Uterus (tissue), 4 donors: ENCODE measurements around the gene TUBB. TPM values are rescaled to one million over a fixed set of nuclear protein-coding genes. Genes with fewer than 3 reads are reported as not detected.

ENCODE experiments used
- DNase-seq, 2 donors: peaks; one replicate each; pipeline ENCODE4 v3.0.0-alpha.2; 2019 to 2020
- H3K27ac ChIP-seq, 2 donors: fragments of 200-600 bp; sonication (generic); 1 replicate in 1 of 2; 2 replicates in 1 of 2; pipeline ENCODE4 v1.5.1; 2016 to 2018
- H3K27me3 ChIP-seq, 2 donors: fragments of 200-600 bp; sonication (generic); one replicate each; pipeline ENCODE4 v1.5.1; 2018 to 2019; ENCODE audit warnings: control low read depth in 1 of 2
- H3K36me3 ChIP-seq, 2 donors: fragments of 200-600 bp; sonication (generic); one replicate each; pipeline ENCODE4 v1.5.1; 2019; ENCODE audit warnings: control low read depth in 1 of 2
- H3K4me1 ChIP-seq, 2 donors: fragments of 200-600 bp; sonication (generic); one replicate each; pipeline ENCODE4 v1.5.1; 2018 to 2019; ENCODE audit warnings: control low read depth in 1 of 2
- H3K4me3 ChIP-seq, 2 donors: fragments of 200-600 bp; sonication (generic); 1 replicate in 1 of 2; 2 replicates in 1 of 2; pipeline ENCODE4 v1.5.1; 2018 to 2019; ENCODE audit warnings: mild to moderate bottlenecking in 1 of 2
- H3K9me3 ChIP-seq, 2 donors: fragments of 200-600 bp; sonication (generic); one replicate each; pipeline ENCODE4 v1.5.1; 2019; ENCODE audit warnings: control low read depth in 1 of 2
- POLR2A ChIP-seq, 2 donors: fragments of 450-650 bp; IDR thresholded peaks; one replicate each; pipeline ENCODE4 v1.6.1; 2016; ENCODE audit warnings: antibody characterized with exemption in 2 of 2, mild to moderate bottlenecking in 1 of 2, moderate library complexity in 1 of 2
- intact Hi-C: fragments of 100-400 bp; cut with DNase I; formaldehyde crosslinking; loops from one replicate; pipeline ENCODE4 v1.15.1; 2023; ENCODE audit warnings: low total_unique reads
- total RNA-seq, 4 donors: library from RNA; depleted of rRNA in 3 of 4; stranded (reverse); fragments of >200 nt in 3 of 4; gene quantifications; one replicate each; pipeline versions ENCODE4 v1.1.0 to v1.2.4, GENCODE V29; 2014 to 2023
- TF ChIP-seq, protein P1 (sequence below), 4 experiments: fragments of 200-600 bp in 2 of 4; fragments of 450-650 bp in 2 of 4; sonication (generic) in 2 of 4; IDR thresholded peaks; one replicate each; pipeline ENCODE4 v1.5.1; 2016 to 2019; ENCODE audit warnings: antibody characterized with exemption in 4 of 4, mild to moderate bottlenecking in 2 of 4, moderate library complexity in 1 of 4
- donor health status: DM: yes; HTN: yes; CAD: no.

TUBB gene
- total RNA-seq, 4 donors from 2014 or later: 130 to 426 (median 290) TPM

DNA sequence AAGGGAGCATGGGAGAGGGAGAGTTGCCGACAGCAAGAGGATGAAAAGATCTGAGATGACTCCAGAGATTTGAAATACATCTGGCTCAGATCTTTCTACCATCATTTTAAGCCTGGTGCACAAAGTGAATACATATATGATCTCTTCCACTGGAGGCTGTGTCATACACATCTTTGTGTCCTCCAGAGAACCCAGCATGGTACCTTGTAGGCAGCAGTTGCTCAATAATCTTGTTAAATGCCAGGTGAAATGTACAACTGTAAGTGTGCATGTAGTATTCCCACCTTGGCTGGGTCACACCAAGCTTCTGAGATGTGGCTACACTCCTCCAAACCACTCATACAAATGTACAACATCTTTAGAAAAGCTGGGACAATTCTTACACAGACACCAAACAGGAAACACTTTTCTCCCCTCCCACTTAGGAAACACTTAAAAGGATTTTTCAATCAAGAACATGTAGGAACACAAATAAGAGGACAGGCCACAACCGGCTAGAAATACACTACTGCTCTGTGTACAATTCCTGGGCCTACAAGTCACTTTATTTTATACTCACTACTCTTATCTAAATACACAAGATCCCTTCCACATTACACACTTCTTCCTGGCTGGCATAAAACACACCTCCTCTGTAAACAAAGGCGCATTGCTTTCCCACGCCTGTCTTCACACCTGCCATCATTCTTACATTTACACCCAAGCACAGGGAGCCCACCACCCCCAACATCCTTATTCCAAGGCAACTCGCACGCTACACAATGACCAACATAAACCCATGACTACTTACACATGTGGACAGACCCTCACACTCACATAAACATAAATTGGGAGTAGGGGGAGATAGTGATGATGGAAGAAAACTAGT is 28.0 kb downstream of the TUBB start:
- H3K4me3 ChIP-seq: no peak overlapping the region

DNA sequence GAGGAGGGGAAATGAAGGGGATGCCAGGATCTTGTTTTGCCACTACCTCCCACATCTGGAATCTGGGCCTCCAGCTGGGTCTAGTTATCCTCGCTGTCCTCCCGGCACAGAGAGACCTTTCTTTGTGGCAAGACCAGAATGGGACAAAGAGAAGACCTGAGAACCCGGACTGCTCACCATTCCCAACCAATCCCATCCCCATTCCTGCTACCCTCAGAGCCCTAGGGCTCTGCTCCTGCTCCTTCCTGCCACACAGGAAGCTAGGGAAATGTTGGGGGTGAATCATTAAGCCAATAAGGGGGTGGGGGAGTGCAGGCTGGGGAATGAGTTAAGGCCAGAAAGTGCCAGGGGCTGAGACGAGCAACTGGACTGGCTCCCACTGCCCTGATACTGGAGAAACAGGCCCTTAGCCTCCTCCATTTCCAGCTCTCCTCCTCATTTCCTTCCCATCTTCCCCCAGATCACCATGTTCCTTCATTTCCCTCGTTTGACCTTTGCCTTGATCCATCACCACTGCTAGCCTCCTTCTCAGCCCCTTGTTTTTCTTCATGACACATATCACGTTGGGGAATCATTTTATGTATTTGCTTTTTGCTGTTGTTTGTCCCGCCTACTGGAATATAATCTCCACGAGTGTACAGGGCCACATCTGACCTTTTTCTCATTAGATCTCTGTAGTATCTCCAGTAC is 28.8 kb downstream of the TUBB start:
- Histone ChIP-seq H3K27ac (peak overlapping the region; percentile 60 to 80), H3K36me3 (no peaks in the 10 kb centered on the region), H3K4me3 (no peak overlapping the region), H3K4me1 (peaks cover 0 to 6% of the 10 kb centered on the region in 2 donors), H3K9me3 (no peaks in the 10 kb centered on the region), H3K27me3 (no peaks in the 10 kb centered on the region)
- TF ChIP-seq POLR2A (IDR thresholded peaks at IDR 0.05): no peak
- TF ChIP-seq, protein P1, sequence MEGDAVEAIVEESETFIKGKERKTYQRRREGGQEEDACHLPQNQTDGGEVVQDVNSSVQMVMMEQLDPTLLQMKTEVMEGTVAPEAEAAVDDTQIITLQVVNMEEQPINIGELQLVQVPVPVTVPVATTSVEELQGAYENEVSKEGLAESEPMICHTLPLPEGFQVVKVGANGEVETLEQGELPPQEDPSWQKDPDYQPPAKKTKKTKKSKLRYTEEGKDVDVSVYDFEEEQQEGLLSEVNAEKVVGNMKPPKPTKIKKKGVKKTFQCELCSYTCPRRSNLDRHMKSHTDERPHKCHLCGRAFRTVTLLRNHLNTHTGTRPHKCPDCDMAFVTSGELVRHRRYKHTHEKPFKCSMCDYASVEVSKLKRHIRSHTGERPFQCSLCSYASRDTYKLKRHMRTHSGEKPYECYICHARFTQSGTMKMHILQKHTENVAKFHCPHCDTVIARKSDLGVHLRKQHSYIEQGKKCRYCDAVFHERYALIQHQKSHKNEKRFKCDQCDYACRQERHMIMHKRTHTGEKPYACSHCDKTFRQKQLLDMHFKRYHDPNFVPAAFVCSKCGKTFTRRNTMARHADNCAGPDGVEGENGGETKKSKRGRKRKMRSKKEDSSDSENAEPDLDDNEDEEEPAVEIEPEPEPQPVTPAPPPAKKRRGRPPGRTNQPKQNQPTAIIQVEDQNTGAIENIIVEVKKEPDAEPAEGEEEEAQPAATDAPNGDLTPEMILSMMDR (IDR thresholded peaks at IDR 0.05): no peak
- DNase-seq: no peak
- intact Hi-C loops: no loop called here

More for the DNA sequence above, 28.0 kb downstream of the TUBB start:
- TF ChIP-seq, protein P1 (IDR thresholded peaks at IDR 0.05): no peak
- no peak for TF ChIP-seq POLR2A (IDR thresholded peaks at IDR 0.05)
- H3K27ac ChIP-seq: peak overlapping the region; percentile 60 to 80
- DNase-seq: no peak
- no peaks in the 10 kb centered on the region for H3K9me3 ChIP-seq
- H3K27me3 ChIP-seq: no peaks in the 10 kb centered on the region
- intact Hi-C loops: no loop called here
- H3K36me3 ChIP-seq: no peaks in the 10 kb centered on the region
- peaks cover 0 to 6% of the 10 kb centered on the region in 2 donors for H3K4me1 ChIP-seq

DNA sequence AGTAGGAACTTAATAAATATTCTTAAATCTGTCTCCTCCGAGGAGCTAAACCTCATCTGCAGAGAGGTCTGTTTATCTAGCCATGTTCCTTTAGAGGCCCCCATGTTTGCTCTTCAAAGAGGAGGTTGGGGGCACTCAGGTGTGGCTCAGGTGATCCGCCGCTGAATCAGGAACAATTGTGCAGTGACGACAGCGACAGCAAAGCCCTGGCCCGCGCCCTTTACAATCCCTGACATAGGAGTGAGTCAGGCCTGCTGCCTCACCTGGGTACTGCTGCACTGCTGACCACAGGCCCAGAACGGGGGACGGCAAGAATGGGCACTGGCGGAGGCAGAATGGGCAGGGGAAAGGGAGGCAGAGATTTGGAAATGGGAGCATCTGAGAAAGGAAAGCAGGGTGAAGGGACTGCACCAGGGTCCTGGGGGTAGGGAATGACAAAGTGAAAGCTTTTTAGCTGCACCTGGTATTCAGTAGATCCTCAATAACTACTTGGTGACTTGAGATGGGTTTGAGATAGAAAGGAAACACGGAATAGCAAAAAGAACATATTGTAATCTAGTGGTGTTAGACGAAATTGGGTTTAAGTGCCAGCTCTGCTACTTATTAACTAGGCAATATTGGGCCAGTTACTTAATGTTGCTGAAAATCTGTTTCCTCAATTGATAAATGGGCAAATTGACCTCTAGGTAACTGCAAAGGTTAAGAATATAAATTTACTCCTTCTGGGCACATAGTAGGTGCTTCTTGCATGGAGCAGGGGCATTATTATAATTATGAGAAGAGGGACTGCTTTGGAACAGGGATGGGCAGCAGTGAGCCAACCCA is 29.6 kb downstream of the TUBB start:
- no peak for DNase-seq
- Histone ChIP-seq H3K27me3 (no peaks in the 10 kb centered on the region), H3K27ac (peak overlapping the region; percentile 60 to 80), H3K9me3 (no peaks in the 10 kb centered on the region), H3K36me3 (no peaks in the 10 kb centered on the region), H3K4me3 (no peak overlapping the region), H3K4me1 (peaks cover 0 to 6% of the 10 kb centered on the region in 2 donors)
- intact Hi-C loops: no loop called here
- TF ChIP-seq, protein P1 (IDR thresholded peaks at IDR 0.05): no peak
- no peak for TF ChIP-seq POLR2A (IDR thresholded peaks at IDR 0.05)

DNA sequence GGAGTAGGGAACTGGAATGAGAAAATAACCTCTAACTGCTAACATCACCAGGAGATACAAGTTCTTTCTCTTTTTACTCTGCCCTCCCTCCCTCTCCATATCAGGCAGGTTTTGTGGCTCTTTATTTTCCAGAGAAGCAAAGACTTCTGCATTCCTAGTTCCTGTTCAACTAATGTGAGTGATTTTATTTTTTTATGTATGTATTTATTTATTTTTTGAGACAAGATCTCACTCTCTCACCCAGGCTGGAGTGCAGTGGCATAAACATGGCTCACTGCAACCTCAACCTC is 30.2 kb downstream of the TUBB start:
- Histone ChIP-seq H3K36me3 (no peaks in the 10 kb centered on the region), H3K27ac (peak overlapping the region; percentile 79 to 80), H3K4me3 (no peak overlapping the region), H3K9me3 (no peaks in the 10 kb centered on the region), H3K27me3 (no peaks in the 10 kb centered on the region), H3K4me1 (peaks cover 0 to 6% of the 10 kb centered on the region in 2 donors)
- DNase-seq: no peak
- intact Hi-C loops: no loop called here
- TF ChIP-seq, protein P1 (IDR thresholded peaks at IDR 0.05): no peak
- TF ChIP-seq POLR2A (IDR thresholded peaks at IDR 0.05): no peak
